Caco-2 (cell line): ENCODE results near the gene BCL6B. TPM values are rescaled to one million over a fixed set of nuclear protein-coding genes. Genes with fewer than 3 reads are reported as not detected.
A peak's percentile ranks its signal among the peaks of the same experiment; 100 is the strongest.

Experiments
- BruUV-seq: library from RNA; stranded (reverse); fragments of 400-500 nt; replicated peaks from 2 replicates; lab custom pipeline; 2021; lab: Mats Ljungman, UMichigan
- CTCF ChIA-PET: fragments of 300-600 bp; sonication (Branson Sonifier 250); formaldehyde crosslinking; loops from one replicate; lab custom pipeline; 2022; ENCODE audit warnings: antibody characterized with exemption; lab: Charles Lee
- POLR2A ChIA-PET: fragments of 300-600 bp; sonication (Branson Sonifier 250); formaldehyde crosslinking; loops from one replicate; lab custom pipeline; 2022; ENCODE audit warnings: antibody characterized with exemption; lab: Charles Lee
- DNase-seq, 2 experiments: peaks; one replicate each; pipeline versions ENCODE4 v3.0.0 to v3.0.0-alpha.2; 2020 to 2022
- H3K27me3 ChIP-seq: replicated peaks from 2 replicates; pipeline ENCODE4 v1.6.0; 2011; ENCODE audit warnings: low read length; ENCODE audit not compliant: control insufficient read depth, insufficient read depth
- H3K36me3 ChIP-seq: 2 replicates; pipeline ENCODE4 v1.5.1; 2011; ENCODE audit warnings: low read length; ENCODE audit not compliant: control insufficient read depth, insufficient read depth
- H3K4me1 ChIP-seq: fragments of 250-450 bp; sonication (Bioruptor Pico); 2 replicates; pipeline ENCODE4 v1.5.1; 2020; ENCODE audit warnings: mild to moderate bottlenecking
- H3K4me3 ChIP-seq: 2 replicates; pipeline ENCODE4 v1.5.1; 2011; ENCODE audit warnings: low read depth, mild to moderate bottlenecking, control low read depth, low read length
- H3K9me3 ChIP-seq: fragments of 250-450 bp; sonication (Bioruptor Pico); 2 replicates; pipeline ENCODE4 v1.5.1; 2020; ENCODE audit warnings: mild to moderate bottlenecking, moderate library complexity
- H3K27ac Mint-ChIP-seq: one replicate; pipeline ENCODE4 v1.8.0; 2022; ENCODE audit warnings: mixed read lengths; ENCODE audit not compliant: unreplicated experiment
- H3K27me3 Mint-ChIP-seq: one replicate; pipeline ENCODE4 v1.8.0; 2022; ENCODE audit warnings: mixed read lengths; ENCODE audit not compliant: insufficient read depth, unreplicated experiment
- H3K36me3 Mint-ChIP-seq: one replicate; pipeline ENCODE4 v1.8.0; 2022; ENCODE audit warnings: mild to moderate bottlenecking, mixed read lengths; ENCODE audit not compliant: insufficient read depth, unreplicated experiment
- H3K4me1 Mint-ChIP-seq: one replicate; pipeline ENCODE4 v1.8.0; 2022; ENCODE audit warnings: low read depth, mixed read lengths; ENCODE audit not compliant: unreplicated experiment
- H3K4me3 Mint-ChIP-seq: one replicate; pipeline ENCODE4 v1.8.0; 2022; ENCODE audit warnings: mild to moderate bottlenecking, moderate library complexity, mixed read lengths; ENCODE audit not compliant: unreplicated experiment
- H3K9me3 Mint-ChIP-seq: one replicate; pipeline ENCODE4 v1.8.0; 2022; ENCODE audit warnings: mixed read lengths; ENCODE audit not compliant: unreplicated experiment
- intact Hi-C: fragments of 100-400 bp; cut with micrococcal nuclease; formaldehyde crosslinking; loops from one replicate; pipeline ENCODE4 v1.10.0; 2022; ENCODE audit not compliant: unreplicated experiment
- total RNA-seq: library from RNA; stranded (reverse); gene quantifications from 2 replicates; pipeline ENCODE4 v1.2.3, GENCODE V29; 2022
- TF ChIP-seq, protein P1 (sequence below), 2 experiments: fragments of 200-600 bp in 1 of 2; IDR thresholded peaks; 1 replicate in 1 of 2; 2 replicates in 1 of 2; pipeline versions ENCODE4 v1.5.1 to v1.8.0; 2011 to 2022; ENCODE audit warnings: antibody characterized with exemption in 1 of 2, control low read depth in 1 of 2, inconsistent platforms in 1 of 2, low read depth in 1 of 2, low read length in 1 of 2, mild to moderate bottlenecking in 1 of 2, moderate library complexity in 1 of 2; ENCODE audit not compliant: insufficient read depth in 1 of 2, severe bottlenecking in 1 of 2, unreplicated experiment in 1 of 2

Gene BCL6B
- total RNA-seq, 1 experiment from 2014 or later: not detected

DNA sequence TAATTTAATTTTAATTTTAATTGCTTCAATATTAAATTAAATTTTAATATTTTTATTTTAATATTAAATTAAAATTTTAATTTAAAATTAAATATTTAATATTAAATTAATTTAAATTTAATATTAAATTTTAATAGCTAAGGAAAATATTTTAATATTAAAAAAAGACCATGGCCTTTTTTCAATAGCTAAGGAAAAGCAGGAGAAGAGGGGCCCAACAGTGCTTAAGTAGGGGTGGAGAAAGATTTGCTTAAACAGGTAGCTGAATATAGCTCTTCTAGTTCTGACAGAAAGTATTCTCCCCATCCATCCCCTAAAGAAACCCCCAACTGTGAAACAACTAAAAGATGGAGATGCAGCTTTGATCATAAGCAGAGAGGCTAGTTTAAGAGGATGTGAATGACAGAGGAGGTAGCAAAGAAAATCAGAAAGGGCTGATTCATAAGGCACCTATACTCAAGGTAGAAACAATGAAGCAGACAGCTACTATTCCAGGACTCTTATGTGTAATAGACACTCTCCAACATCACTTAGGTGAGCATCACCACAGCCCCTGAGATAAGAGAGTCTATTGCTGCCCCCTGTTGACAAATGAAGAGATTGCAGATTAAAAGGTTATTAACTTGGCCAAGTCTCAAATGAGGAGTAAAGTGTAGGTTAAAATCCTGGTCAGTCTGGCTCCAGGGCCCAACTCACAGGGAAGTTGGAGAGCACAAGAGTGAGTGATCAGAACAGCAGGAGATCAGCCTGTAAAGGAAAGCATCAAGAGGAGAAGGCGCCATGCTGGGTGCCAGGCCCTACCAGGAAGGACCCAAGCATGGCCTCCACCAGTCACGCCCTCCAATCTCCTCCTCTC is 18.2 kb upstream of the BCL6B start:
- CTCF ChIA-PET: interaction anchor here (0.6 to 2.4 kb wide), 5 partner anchors 9 to 161 kb away, joined by 3 to 9 read pairs (median 4); partner anchors contain the start of gene ALOX12
- intact Hi-C loops: loop anchor here (1.0 to 10.0 kb wide), 2 partner anchors 91 to 340 kb away; no protein-coding TSS in a partner anchor
- Mint-ChIP-seq H3K27ac (no peak overlapping the region), H3K9me3 (no peaks in the 10 kb centered on the region), H3K4me3 (no peak overlapping the region), H3K27me3 (no peaks in the 10 kb centered on the region), H3K4me1 (no peaks in the 10 kb centered on the region), H3K36me3 (peaks cover 22% of the 10 kb centered on the region)
- DNase-seq: peak in 1 of 2 experiments; percentile 62
- H3K27me3 ChIP-seq: no peaks in the 10 kb centered on the region
- POLR2A ChIA-PET: interaction anchor here (0.7 kb wide), 1 partner anchor 485 kb away, joined by 4 read pairs; no protein-coding TSS in a partner anchor
- TF ChIP-seq, protein P1, sequence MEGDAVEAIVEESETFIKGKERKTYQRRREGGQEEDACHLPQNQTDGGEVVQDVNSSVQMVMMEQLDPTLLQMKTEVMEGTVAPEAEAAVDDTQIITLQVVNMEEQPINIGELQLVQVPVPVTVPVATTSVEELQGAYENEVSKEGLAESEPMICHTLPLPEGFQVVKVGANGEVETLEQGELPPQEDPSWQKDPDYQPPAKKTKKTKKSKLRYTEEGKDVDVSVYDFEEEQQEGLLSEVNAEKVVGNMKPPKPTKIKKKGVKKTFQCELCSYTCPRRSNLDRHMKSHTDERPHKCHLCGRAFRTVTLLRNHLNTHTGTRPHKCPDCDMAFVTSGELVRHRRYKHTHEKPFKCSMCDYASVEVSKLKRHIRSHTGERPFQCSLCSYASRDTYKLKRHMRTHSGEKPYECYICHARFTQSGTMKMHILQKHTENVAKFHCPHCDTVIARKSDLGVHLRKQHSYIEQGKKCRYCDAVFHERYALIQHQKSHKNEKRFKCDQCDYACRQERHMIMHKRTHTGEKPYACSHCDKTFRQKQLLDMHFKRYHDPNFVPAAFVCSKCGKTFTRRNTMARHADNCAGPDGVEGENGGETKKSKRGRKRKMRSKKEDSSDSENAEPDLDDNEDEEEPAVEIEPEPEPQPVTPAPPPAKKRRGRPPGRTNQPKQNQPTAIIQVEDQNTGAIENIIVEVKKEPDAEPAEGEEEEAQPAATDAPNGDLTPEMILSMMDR (IDR thresholded peaks at IDR 0.05; ENCODE audit: insufficient read depth in 1 of 2, low read depth in 1 of 2, low read length in 1 of 2, severe bottlenecking in 1 of 2, unreplicated experiment in 1 of 2): peak; percentile 27 to 34
- no TSS peak for BruUV-seq
- H3K4me1 ChIP-seq: no peaks in the 10 kb centered on the region
- H3K4me3 ChIP-seq: no peak overlapping the region
- no peaks in the 10 kb centered on the region for H3K9me3 ChIP-seq
- H3K36me3 ChIP-seq: no peaks in the 10 kb centered on the region

DNA sequence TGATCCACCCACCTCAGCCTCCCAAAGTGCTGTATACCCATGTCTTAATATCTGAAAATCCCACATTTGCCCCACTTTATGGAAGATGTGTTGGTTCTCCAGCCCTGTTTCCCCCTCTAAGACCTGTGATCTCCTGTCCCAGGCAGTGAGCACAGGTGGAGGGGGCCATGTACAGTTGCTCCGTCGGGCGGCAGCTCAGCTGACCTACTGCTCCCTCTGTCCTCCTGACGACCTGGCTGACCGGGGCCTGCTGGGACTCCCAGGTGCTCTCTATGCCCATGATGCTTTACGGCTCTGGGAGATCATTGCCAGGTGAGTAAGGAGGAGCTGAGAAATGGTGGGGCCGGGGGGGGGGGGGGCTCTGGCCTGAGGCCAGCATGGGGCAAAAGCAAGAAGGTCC is 17.1 kb upstream of the BCL6B start:
- no peak for DNase-seq
- no peaks in the 10 kb centered on the region for H3K27me3 ChIP-seq
- no peaks in the 10 kb centered on the region for H3K36me3 ChIP-seq
- Mint-ChIP-seq H3K4me1 (no peaks in the 10 kb centered on the region), H3K36me3 (peaks cover 21% of the 10 kb centered on the region), H3K9me3 (no peaks in the 10 kb centered on the region), H3K27ac (no peak overlapping the region), H3K4me3 (no peak overlapping the region), H3K27me3 (no peaks in the 10 kb centered on the region)
- no peak overlapping the region for H3K4me3 ChIP-seq
- H3K4me1 ChIP-seq: no peaks in the 10 kb centered on the region
- intact Hi-C loops: loop anchor here (10.0 kb wide), 1 partner anchor 341 kb away; no protein-coding TSS in a partner anchor
- no peaks in the 10 kb centered on the region for H3K9me3 ChIP-seq
- CTCF ChIA-PET: interaction anchor here (0.6 kb wide), 1 partner anchor 269 kb away, joined by 4 read pairs; no protein-coding TSS in a partner anchor
- BruUV-seq: no TSS peak
- POLR2A ChIA-PET: no interaction called here
- TF ChIP-seq, protein P1 (IDR thresholded peaks at IDR 0.05; ENCODE audit: insufficient read depth in 1 of 2, low read depth in 1 of 2, low read length in 1 of 2, severe bottlenecking in 1 of 2, unreplicated experiment in 1 of 2): no peak

DNA sequence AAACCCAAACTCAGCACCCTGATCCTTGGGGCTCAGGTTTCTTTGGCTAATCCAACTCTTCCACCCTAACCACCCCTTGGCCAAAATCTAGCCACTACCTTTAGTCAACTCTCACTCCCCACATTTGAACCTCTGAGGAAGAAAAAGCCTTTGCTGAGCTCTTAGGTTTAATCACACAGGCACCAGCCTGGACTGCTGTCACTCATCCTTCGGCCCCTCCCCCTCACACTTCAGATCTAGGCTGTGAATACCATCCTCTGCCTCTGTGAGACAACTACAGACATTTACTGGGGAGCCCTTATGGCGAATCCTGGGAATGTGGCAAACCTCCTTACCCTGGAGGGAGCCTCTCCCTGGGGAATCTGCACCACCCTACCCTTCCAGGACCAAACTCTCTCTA is 15.7 kb upstream of the BCL6B start:
- Histone ChIP-seq H3K27me3 (no peaks in the 10 kb centered on the region), H3K4me1 (no peaks in the 10 kb centered on the region), H3K4me3 (no peak overlapping the region), H3K36me3 (no peaks in the 10 kb centered on the region), H3K9me3 (no peaks in the 10 kb centered on the region)
- intact Hi-C loops: loop anchor here (10.0 kb wide), 1 partner anchor 342 kb away; no protein-coding TSS in a partner anchor
- Mint-ChIP-seq H3K27me3 (no peaks in the 10 kb centered on the region), H3K9me3 (no peaks in the 10 kb centered on the region), H3K36me3 (peaks cover 9% of the 10 kb centered on the region), H3K4me3 (no peak overlapping the region), H3K4me1 (no peaks in the 10 kb centered on the region), H3K27ac (no peak overlapping the region)
- no peak for DNase-seq
- BruUV-seq: no TSS peak
- POLR2A ChIA-PET: no interaction called here
- TF ChIP-seq, protein P1 (IDR thresholded peaks at IDR 0.05; ENCODE audit: insufficient read depth in 1 of 2, low read depth in 1 of 2, low read length in 1 of 2, severe bottlenecking in 1 of 2, unreplicated experiment in 1 of 2): no peak
- CTCF ChIA-PET: no interaction called here
